Stimulated activated CD8-positive, alpha-beta memory T cell treated with anti-CD3 and anti-CD28 coated beads, Interleukin-4, amount 100 ng/mL, for 1 hour (primary cell): ENCODE measurements around the gene REPS1.
"Not testable (repeated sequence)": the region's sequence is repeated elsewhere in the genome, so short reads cannot be mapped to it uniquely, and the experiment has no call there.

Experiments used
- DNase-seq, 2 donors: peaks; one replicate each; pipeline ENCODE4 v3.0.0-alpha.2; 2020; ENCODE audit warnings: low read depth in 2 of 2, low spot score in 1 of 2

The REPS1 gene

DNA sequence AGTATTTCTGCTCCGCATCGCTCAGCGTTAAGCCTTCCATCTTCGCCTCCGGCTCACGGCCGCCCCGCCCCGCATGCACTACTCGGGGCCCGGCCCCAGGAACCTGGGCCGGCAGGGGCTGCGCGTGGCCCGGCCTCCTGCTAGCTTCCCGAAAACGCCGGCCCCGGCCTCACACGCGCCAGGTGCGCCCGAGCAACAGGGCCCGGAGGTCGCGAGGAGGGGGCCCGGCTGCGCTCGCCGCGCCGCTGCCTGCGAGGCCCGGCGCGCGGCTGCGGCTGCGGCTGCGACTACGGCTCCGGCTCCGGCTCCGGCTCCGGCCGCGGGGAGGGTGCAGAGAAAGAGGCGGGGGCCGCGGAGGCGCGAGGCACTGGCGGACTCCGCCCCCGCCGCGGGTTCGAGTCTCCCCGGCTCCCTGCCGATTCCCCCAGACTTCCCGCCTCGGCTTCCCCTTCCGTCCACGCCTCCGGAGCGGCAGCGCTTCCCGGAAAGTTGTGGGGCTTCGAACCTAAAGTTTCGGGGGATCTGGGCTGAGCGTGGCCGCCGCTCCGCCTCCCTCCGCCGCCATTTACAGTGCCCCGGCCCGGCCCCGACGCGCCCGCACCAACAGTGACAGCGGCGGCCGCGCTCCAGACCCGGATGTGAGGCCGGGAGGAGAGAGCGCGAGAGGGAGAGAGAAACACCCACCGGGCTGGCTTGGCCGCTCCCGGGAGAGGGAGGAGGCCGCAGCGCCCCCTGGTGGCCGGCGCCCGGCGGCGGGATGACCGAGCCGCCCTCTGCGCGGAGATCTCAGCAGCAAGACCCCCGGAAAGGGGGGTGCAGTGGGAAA lies at the start of gene REPS1:
Gene REPS1 (minus strand): TSS at position 611 of the 826 bp plus-strand sequence. CDS start 571 bp downstream, at position 40.
- peak; percentile 80 to 84 for DNase-seq

GRCh38 chr6:139037490-139037889 lies 49.4 kb upstream of the REPS1 start:
- DNase-seq = no peak

GRCh38 chr6:139030228-139030963 lies 42.3 kb upstream of the REPS1 start:
- DNase-seq = no peak

- no peak for DNase-seq
Observed at GRCh38 chr6:139029470-139030227, 41.6 kb upstream of the REPS1 start.

GRCh38 chr6:139028658-139029469 lies 40.8 kb upstream of the REPS1 start, which contains the start of gene ABRACL:
Gene ABRACL (plus strand): TSS chr6:139028745. CDS start chr6:139034161, 5,416 bp downstream.
- peak; percentile 41 to 54 for DNase-seq

DNA sequence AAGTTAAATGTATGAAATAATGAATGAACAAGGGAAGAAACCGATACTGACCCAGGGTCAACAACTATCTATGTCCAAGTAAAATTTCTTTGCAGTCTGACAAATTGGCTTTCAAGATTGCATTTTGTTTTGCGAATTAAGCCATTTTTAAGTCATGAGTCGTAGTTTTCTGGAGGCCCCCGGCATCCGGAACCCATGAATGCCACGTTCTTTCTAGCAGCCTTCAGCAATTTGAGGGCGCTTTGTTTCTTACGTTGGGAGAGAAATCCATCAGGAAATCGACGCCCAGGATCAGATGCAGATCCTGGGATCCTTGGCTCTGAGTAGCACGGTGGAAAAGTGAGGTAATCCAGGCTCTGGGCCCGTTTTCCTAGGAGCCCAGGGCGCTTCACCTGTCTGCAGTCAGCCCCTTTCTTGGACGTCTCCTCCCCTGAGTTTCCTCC lies 40.2 kb upstream of the REPS1 start:
- no peak for DNase-seq

GRCh38 chr6:139027620-139028182 lies 39.6 kb upstream of the REPS1 start:
- DNase-seq = no peak

- DNase-seq = not testable (repeated sequence)
Observed at GRCh38 chr6:139025416-139025815, 37.4 kb upstream of the REPS1 start.

GRCh38 chr6:139020689-139021088 lies 32.6 kb upstream of the REPS1 start:
- DNase-seq = no peak

DNA sequence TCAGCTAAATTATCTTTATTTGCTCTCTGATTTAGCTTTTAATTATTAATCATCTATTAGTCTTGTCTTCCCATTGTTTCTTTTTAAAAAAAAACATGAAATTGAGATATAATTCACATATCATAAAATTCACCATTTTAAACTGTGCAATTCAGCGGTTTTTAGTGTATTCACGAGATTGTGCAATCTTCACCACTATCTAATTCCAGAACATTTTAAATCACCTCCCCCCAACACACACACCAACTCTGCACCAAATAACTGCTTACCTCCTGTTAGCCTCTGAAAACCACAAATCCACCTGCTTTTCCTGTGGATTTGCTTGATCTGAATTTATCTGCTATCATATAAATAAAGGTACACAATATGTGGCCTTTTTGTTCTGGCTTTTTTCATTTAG lies 31.7 kb upstream of the REPS1 start:
- no peak for DNase-seq

- no peak for DNase-seq
Observed at GRCh38 chr6:139017227-139017626, 29.2 kb upstream of the REPS1 start.

DNA sequence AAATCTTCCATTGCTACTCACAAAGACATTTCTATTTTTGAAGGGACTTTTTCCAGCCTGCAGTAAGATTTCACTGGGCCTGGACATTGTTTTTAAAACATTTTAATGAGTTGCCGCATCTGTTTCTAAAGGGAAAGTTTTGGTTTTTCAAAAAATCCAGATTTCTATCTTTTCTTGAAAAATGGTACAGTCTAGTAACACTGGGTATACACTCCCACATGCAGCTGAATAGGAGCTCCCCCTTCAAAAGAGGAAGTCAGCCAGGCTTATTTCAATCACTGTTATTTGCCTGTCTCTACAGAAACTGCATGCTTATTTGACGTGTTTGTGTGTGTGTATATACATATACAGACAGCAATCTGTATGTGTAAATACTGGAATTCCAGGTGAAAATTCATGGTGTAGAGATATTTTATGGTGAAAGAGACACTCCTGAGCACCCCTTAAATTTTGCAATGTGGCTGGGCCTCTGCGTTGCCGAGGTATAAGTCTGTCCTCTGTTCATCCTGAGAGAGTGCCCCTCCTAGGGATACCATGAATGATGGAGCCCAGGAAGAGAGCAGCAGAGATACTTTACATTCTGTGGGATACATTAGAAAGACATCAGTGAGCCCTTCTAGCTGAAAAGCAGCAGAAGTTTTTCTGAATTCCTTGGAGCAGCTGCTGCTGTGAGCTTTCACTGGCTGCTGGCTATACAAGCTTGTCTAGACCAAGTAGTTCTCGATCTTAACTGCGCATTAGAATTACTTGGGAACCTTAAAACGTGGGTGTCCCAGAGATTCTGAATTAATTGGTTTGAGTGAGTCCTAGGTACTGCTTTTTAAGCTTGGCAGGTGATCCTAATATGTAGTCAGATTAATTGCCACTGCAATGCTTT lies 28.5 kb upstream of the REPS1 start:
- DNase-seq = no peak

DNA sequence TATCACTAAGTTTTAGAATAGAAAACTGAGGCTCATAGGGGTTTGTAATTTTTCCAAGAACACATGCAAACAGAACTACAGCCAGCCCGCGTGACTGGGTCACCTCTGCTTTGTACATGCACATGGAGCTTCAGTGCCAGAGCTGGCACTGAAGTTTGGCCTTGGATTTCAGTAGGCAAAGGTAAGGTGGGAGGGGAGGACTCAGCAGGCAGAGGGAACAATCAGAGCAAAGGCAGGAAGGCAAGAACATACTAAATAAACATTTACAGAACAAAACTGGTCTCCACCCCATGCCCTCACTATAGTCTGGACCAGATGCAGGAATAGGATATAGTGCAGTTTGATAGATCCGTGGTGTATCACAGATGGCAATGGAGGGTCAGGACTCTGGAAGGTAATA lies 26.9 kb upstream of the REPS1 start:
- no peak for DNase-seq

- no peak for DNase-seq
Observed at GRCh38 chr6:139013185-139013800, 25.2 kb upstream of the REPS1 start.

DNA sequence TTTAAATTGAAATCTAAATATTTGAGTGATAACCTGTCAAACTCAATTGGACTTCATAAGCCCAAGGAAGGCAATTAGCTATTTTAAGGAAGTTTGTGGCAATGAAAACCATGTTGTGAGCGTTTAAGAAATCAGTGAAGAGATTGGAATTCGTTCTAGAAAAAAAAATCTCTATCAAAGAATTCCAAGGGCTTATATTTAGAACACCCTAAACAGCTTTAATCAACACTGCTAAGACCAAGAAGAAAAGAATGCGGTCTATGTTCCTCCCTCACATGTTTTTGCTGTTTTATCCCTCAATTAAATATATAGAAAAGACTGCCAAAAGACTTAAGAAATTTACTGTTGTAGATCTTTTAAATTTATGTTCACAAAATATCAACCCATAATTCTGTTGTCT lies 23.9 kb upstream of the REPS1 start:
- DNase-seq = no peak

DNA sequence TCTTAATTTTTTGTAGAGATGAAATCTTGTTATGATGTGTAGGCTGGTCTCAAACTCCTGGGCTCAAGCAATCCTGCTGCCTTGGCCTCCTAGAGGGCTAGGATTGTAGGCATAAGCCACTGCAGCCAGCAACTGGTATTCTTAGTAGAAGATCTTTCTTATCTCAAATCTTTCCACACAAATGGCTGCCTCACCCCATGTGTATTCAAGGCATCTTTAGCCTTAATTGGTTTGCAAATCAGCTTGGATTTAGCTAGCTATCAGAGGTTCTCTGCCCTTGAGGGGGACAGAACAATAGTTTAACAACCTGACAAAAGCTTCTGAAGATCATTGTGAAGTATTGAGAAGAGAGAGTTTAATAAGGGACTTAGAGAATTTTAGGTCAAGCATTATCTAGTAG lies 22.6 kb upstream of the REPS1 start:
- DNase-seq = no peak

GRCh38 chr6:139008117-139008516 lies 20.1 kb upstream of the REPS1 start:
- no peak for DNase-seq

DNA sequence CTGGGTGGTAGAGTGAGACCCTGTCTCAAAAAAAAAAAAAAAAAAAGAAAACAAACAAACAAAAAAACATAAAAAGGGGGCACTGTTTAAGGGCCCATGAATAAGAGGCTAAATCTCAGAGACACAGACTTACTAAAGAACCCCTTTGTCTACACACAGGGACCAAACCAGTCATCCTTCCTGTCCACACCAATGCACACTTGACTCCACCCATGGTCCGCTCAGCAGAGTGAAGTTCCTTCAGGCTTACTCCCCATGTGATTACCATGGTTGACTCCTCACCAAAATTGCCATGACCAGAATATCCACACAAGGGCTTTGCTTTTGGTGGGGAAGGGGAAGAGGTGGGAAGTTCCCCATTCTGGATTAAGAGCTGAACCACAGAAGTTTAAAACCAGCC lies 19.4 kb upstream of the REPS1 start:
- DNase-seq = no peak

DNA sequence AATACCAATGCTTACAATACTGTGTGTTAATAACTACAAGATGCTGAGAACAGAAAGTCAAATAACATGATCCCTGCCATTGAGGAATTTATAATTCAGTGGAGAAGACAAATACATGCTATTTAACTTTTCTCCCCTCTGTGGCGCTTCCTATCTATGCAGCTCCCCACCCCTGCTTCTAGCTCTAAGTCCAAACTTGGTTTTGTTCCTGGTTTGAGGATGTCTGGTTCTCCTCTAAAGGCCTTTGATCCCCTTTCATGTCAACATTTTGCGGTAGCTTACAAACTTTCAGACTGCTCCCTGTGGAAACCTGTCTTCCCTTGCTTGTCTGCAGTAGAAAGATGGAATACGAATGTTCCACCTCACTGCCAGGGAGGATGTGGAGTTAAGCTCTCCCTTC lies 18.4 kb upstream of the REPS1 start:
- DNase-seq = no peak
